ENCODE data around the gene GALNT13. TPM values are rescaled to one million over a fixed set of nuclear protein-coding genes. Genes with fewer than 3 reads are reported as not detected.

Gene GALNT13
- total RNA-seq, 2 experiments from 2014 or later = not detected

DNA sequence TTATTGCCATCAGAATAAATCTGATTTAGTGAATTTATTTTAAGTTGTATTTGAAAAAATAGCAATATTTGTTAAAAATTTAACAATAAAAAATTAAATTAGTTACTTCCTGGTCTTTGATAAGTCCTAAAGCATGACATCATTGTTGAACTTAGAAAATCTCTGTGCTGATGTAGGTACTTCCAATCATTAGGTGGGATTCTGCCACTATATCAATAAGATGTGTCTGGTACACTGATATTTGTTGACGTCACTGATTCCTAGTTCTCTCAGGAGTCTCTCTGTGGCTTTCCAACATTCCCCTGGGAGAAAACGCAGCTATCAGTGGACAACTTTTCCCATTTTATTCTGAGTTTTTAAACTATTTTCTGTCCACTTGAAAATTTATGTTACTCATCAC, 143.5 kb downstream of the GALNT13 start:
- intact Hi-C loops (cut with micrococcal nuclease; ENCODE audit: unreplicated experiment) = no loop called here
- DNase-seq (ENCODE audit: low spot score) = no peak
- Histone ChIP-seq H3K4me1 (ENCODE audit: insufficient read depth, low read length, poor library complexity, severe bottlenecking) (no peaks in the 10 kb centered on the region), H4K20me1 (ENCODE audit: insufficient read depth, low read length) (no peaks in the 10 kb centered on the region), H3K9me3 (ENCODE audit: low read length) (no peaks in the 10 kb centered on the region), H2AFZ (ENCODE audit: low read length) (no peak overlapping the region), H3K79me2 (ENCODE audit: insufficient read depth, low read depth, low read length) (no peaks in the 10 kb centered on the region), H3K36me3 (ENCODE audit: insufficient read depth, low read length) (no peaks in the 10 kb centered on the region), H3K4me3 (ENCODE audit: low read depth, low read length, poor library complexity, severe bottlenecking) (no peak overlapping the region), H3K4me2 (ENCODE audit: low read length) (no peak overlapping the region), H3K9me2 (ENCODE audit: insufficient read depth, low read length) (no peaks in the 10 kb centered on the region), H3K27ac (ENCODE audit: low read depth, low read length, poor library complexity, severe bottlenecking) (no peak overlapping the region)
- POLR2A ChIA-PET = interaction anchor here (0.8 kb wide), 1 partner anchor 14 kb away, joined by 3 read pairs; no protein-coding TSS in a partner anchor
- CTCF ChIA-PET (ENCODE audit: unreplicated experiment) = no interaction called here
- BruUV-seq (replicated peaks) = no TSS peak
- TF ChIP-seq EZH2phosphoT487 (IDR thresholded peaks at IDR 0.05; ENCODE audit: borderline replicate concordance, low read depth, low read length) = no peak
- TF ChIP-seq, protein P1, sequence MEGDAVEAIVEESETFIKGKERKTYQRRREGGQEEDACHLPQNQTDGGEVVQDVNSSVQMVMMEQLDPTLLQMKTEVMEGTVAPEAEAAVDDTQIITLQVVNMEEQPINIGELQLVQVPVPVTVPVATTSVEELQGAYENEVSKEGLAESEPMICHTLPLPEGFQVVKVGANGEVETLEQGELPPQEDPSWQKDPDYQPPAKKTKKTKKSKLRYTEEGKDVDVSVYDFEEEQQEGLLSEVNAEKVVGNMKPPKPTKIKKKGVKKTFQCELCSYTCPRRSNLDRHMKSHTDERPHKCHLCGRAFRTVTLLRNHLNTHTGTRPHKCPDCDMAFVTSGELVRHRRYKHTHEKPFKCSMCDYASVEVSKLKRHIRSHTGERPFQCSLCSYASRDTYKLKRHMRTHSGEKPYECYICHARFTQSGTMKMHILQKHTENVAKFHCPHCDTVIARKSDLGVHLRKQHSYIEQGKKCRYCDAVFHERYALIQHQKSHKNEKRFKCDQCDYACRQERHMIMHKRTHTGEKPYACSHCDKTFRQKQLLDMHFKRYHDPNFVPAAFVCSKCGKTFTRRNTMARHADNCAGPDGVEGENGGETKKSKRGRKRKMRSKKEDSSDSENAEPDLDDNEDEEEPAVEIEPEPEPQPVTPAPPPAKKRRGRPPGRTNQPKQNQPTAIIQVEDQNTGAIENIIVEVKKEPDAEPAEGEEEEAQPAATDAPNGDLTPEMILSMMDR (conservative IDR thresholded peaks at IDR 0.05; ENCODE audit: low read length) = no peak

DNA sequence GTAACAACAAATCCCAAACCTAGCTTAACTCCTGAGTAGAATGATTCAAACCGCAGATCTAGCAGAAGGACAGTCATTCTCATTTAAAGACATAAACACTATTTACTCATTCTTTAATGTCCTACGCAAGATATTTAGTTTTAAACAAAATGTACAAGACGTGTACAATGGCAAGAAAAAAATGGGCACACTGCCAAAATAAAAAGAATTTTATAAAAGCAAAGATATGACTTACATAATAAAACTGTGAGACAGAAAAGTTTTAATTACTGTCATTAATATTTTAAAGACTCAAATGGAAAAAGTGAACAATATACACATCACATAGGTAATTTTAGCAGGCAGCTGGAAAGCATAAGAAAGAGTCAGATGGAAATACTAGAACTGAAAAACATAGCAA, 157.8 kb downstream of the GALNT13 start:
- DNase-seq (ENCODE audit: low spot score) = no peak
- H3K9me3 ChIP-seq (ENCODE audit: low read length) = no peaks in the 10 kb centered on the region
- POLR2A ChIA-PET = no interaction called here
- TF ChIP-seq EZH2phosphoT487 (IDR thresholded peaks at IDR 0.05; ENCODE audit: borderline replicate concordance, low read depth, low read length) = no peak
- TF ChIP-seq, protein P1 (conservative IDR thresholded peaks at IDR 0.05; ENCODE audit: low read length) = no peak
- H2AFZ ChIP-seq (ENCODE audit: low read length) = no peak overlapping the region
- no peaks in the 10 kb centered on the region for H3K36me3 ChIP-seq (ENCODE audit: insufficient read depth, low read length)
- intact Hi-C loops (cut with micrococcal nuclease; ENCODE audit: unreplicated experiment) = no loop called here
- H3K4me1 ChIP-seq (ENCODE audit: insufficient read depth, low read length, poor library complexity, severe bottlenecking) = no peaks in the 10 kb centered on the region
- H3K79me2 ChIP-seq (ENCODE audit: insufficient read depth, low read depth, low read length) = no peaks in the 10 kb centered on the region
- no peak overlapping the region for H3K27ac ChIP-seq (ENCODE audit: low read depth, low read length, poor library complexity, severe bottlenecking)
- no peaks in the 10 kb centered on the region for H3K9me2 ChIP-seq (ENCODE audit: insufficient read depth, low read length)
- no peaks in the 10 kb centered on the region for H4K20me1 ChIP-seq (ENCODE audit: insufficient read depth, low read length)
- BruUV-seq (replicated peaks) = no TSS peak
- H3K4me3 ChIP-seq (ENCODE audit: low read depth, low read length, poor library complexity, severe bottlenecking) = no peak overlapping the region
- H3K4me2 ChIP-seq (ENCODE audit: low read length) = no peak overlapping the region
- CTCF ChIA-PET (ENCODE audit: unreplicated experiment) = no interaction called here

DNA sequence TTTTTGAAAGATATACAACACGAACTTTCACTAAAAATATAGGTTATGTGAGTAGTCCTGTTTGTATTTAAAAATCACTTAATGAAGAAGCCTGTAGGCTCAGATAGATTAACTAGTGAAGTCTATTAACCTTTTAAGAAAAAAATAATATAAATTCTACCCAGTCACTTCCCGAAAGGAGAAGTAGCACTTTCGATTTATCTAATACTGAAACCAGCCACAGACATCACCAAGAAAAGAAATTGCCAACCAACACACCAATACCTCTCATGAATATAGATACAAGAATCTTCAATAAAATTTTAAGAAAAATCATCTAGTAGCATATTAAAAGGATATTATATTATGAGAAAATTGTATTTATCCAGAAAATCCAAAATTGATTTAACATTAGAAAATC, 160.5 kb downstream of the GALNT13 start:
- Histone ChIP-seq H3K4me1 (ENCODE audit: insufficient read depth, low read length, poor library complexity, severe bottlenecking) (no peaks in the 10 kb centered on the region), H2AFZ (ENCODE audit: low read length) (no peak overlapping the region), H3K27ac (ENCODE audit: low read depth, low read length, poor library complexity, severe bottlenecking) (no peak overlapping the region), H3K4me3 (ENCODE audit: low read depth, low read length, poor library complexity, severe bottlenecking) (no peak overlapping the region), H3K9me2 (ENCODE audit: insufficient read depth, low read length) (no peaks in the 10 kb centered on the region), H3K4me2 (ENCODE audit: low read length) (no peak overlapping the region), H3K9me3 (ENCODE audit: low read length) (no peaks in the 10 kb centered on the region), H3K79me2 (ENCODE audit: insufficient read depth, low read depth, low read length) (no peaks in the 10 kb centered on the region), H3K36me3 (ENCODE audit: insufficient read depth, low read length) (no peaks in the 10 kb centered on the region), H4K20me1 (ENCODE audit: insufficient read depth, low read length) (no peaks in the 10 kb centered on the region)
- no TSS peak for BruUV-seq (replicated peaks)
- intact Hi-C loops (cut with micrococcal nuclease; ENCODE audit: unreplicated experiment) = no loop called here
- POLR2A ChIA-PET = no interaction called here
- CTCF ChIA-PET (ENCODE audit: unreplicated experiment) = no interaction called here
- no peak for TF ChIP-seq EZH2phosphoT487 (IDR thresholded peaks at IDR 0.05; ENCODE audit: borderline replicate concordance, low read depth, low read length)
- TF ChIP-seq, protein P1 (conservative IDR thresholded peaks at IDR 0.05; ENCODE audit: low read length) = no peak
- DNase-seq (ENCODE audit: low spot score) = no peak

Measured in OCI-LY7 (cell line).